Activated effector memory CD4-positive, alpha-beta T cell treated with Interleukin-2 at 50 U/mL for 16 hours (primary cell): ENCODE measurements around the gene NSRP1.
"Not testable (repeated sequence)": the region's sequence is repeated elsewhere in the genome, so short reads cannot be mapped to it uniquely, and the experiment has no call there.

Experiments used
- DNase-seq: peaks from one replicate; pipeline ENCODE4 v3.0.0-alpha.2; 2020

The NSRP1 gene

DNA sequence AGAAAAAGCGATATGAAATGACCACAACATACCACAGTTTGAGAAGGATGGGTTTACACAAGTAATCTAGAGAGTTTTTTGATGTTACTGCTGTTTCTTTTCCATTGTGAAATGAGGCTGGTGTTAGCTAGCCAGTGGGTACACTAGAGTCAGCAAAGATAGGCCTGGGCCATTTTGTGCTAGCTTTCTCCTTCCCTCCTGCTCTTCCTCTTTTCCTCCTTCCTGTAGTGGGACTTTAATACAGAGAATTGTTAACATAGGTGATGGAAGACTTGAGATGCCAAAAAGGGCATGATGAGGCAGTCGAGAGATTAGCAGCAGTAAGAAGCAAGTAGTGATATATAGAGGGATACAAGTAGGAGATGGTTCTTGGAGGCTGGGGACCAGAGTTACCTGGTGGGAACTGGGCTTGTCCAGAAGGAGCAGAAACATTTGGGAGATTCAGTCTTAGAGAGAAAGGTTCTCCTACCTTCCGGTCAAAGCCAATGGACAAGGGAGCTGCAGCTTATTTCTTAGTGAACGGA is 7.7 kb downstream of the NSRP1 start:
- DNase-seq = no peak

- DNase-seq = no peak
These were observed 13.5 kb downstream of the NSRP1 start for GRCh38 chr17:30130121-30130520.

DNA sequence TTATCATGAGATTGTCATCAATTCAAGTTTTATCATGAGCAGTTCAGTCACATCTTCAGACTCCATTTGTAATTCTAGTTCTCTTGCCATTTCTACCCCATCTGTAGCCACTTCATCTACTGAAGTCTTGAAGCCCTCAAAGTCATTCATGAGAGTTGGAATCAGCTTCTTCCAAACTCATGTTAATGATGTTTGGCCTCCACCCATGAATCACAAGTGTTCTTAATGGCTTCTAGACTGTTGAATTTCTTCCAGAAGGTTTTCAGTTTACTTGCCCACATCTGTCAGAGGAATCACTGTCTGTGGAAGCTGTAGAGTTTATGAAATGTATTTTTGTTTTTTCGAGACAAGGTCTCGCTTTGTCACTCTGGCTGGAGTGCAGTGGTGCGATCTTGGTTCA is 16.0 kb downstream of the NSRP1 start:
- DNase-seq = no peak

GRCh38 chr17:30133197-30133596 is 16.6 kb downstream of the NSRP1 start:
- DNase-seq = no peak

- DNase-seq = no peak
These were observed 17.9 kb downstream of the NSRP1 start for GRCh38 chr17:30134551-30134950.

- no peak for DNase-seq
These were observed 20.5 kb downstream of the NSRP1 start for GRCh38 chr17:30137158-30137557.

DNA sequence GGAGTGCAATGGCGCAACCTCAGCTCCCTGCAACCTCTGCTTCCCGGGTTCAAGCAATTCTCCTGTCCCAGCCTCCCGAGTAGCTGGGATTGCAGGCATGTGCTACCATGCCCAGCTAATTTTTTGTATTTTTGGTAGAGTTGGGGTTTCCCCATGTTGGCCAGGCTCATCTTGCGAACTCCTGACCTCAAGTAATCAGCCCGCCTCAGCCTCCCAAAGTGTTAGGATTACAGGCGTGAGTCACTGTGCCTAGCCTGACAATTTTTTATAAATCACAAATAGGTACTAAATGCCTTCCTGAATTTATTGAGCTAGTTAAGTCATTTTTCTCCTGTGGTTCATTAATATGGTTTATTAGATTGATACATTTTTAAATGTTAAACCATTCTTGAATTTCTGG is 31.2 kb downstream of the NSRP1 start:
- not testable (repeated sequence) for DNase-seq

GRCh38 chr17:30148376-30148775 is 31.8 kb downstream of the NSRP1 start:
- DNase-seq = no peak

- DNase-seq = no peak
These were observed 34.9 kb downstream of the NSRP1 start for GRCh38 chr17:30151471-30151870.

DNA sequence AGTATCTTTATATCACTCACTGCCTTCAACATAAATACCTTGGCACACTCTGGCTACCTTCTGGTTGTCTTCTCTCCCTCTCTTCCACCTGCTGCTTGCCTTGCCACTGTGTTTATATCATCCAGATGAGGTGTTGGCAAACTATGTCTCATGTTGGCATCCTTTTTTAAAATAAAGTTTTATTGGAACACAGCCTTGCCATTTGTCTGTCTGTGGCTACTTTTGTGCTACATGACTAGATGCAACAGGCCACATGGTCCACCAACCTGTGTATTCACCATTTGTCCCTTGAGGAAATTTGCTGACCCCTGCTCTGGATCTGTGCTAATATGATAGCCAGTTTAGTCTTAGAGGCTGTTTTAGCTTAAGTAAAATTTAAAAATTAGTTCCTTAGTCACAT is 36.8 kb downstream of the NSRP1 start:
- no peak for DNase-seq

GRCh38 chr17:30155389-30155788 is 38.8 kb downstream of the NSRP1 start:
- DNase-seq = no peak

- no peak for DNase-seq
These were observed 42.4 kb downstream of the NSRP1 start for GRCh38 chr17:30158896-30159625.

DNA sequence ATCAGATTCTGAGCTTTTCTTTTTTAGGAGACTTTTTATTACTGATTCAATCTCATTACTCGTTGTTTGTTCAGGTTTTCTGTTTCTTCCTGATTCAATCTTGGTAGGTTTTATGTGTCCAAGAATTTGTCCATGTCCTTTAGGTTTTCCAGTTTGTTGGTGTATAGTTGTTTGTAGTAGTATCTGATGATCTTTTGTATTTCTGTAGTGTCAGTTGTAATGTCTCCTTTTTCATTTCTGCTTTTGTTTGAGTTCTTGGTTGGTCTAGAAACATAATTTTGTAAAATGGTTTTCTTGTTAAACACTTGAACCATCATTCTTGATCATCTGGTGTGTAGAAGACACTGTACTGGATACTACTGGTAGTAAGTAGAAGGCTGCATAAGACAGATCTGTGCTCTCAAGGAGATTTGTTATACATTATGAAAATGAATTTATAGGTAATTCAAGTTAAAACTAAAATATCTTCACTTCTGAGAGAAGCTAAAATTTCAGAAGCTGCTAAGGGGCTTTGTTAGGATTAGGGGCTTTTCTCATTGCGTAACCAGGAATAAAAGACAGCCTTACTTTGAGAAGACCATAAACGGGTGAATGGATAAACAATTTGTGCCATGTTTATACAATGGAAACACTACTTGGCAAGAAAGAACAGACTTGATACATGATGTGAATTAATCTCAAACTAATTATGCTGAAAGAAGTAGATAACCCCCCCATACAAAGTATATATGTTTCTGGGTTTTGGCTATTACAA is 44.0 kb downstream of the NSRP1 start:
- DNase-seq = no peak

DNA sequence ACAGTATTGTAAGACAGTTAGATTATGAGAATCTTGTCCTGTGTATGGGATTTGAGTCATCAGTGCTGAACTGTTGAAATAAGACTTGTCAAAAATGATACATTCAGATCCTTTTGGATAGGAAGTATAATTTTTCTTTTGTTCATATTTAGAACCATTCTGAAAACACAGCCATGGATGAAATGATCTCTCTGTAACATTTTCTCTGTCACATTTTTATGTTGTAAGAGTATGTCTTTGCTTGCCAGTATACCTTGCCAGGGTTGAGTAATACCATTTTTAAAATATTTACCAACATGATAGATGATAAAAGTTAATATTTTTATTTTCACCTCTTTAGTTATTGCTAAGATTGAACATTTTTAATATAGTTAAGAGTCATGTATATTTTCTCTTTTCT is 45.0 kb downstream of the NSRP1 start:
- no peak for DNase-seq

GRCh38 chr17:30164531-30164930 is 47.9 kb downstream of the NSRP1 start:
- DNase-seq = no peak

DNA sequence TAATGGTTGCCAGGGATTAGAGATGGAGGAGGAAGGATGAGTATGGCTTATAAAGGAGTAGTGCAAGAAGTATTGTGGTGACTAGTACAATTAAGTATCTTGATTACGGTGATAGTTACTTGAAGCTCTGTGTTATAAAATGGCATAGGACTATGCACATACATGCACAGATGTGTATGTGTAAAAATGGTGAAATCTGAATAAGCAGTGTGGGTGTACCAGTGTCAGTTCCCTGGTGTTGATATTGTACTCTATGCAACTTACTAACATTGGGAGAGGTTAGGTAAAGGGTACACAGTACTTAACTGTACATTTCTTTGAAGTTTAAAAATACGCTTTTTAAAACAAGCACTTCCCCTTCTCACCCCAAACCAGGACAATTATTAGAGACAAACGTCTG is 48.5 kb downstream of the NSRP1 start:
- no peak for DNase-seq

- DNase-seq = no peak
These were observed 49.3 kb downstream of the NSRP1 start for GRCh38 chr17:30165960-30166359.

DNA sequence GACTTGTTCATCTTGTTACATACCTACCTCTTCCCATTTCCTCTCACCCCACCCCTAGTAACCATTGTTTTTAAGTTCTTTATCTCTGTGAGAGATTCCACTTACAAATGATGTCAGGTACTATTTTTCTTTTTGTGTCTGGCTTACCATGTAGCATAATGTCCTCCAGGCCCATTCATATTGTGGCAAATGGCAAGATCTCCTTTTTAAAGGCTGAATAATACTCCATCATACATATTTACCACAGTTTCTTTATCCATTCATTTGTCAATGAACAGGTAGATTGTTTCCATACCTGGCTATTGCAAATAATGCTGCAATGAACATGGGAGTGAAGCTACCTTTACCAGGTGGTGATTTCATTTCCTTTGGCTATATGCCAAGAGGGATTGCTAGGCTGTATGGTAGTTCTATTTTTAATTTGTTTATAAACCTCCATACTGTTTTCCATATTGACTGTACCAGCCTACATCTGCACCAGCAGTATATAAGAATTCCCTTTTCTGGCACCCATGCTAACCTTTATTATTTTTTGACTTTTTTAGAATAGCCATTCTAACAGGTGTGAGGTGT is 53.9 kb downstream of the NSRP1 start:
- DNase-seq = no peak

DNA sequence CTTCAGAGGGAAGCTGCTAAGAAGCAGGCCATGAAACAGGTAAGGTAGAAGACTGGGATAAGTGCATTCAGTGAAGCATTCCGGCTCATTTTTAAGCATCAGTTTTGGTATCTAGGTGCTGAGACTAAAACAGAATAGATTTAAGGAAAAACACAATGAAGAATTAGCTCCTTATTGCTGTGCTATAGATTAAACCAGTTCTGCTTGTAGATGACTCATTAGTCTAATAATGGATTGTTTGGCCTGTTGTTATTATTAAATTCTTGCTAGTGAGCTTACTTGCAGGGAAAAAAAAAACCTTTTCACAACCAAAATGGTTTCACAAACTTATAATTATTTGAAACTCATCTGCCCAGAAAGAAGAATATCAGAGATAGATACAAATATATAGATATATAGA is 55.9 kb downstream of the NSRP1 start:
- no peak for DNase-seq

DNA sequence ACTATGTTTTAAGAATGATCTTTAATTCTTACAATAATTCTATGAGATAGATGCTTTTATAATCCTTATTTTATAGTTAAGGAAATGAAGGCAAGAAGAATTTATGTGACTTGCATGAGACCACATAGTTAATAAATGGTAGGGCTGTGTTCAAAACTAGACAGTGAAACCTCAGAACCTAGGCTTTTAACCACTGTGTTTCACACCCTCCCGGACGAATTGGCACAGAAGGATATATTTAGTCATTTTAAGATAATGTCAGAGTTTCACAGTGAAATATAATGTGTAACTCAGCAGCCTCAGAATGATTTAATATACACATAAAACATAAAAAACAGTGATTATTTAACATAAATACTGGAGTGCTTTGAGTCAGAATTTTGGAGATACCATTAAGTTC is 57.0 kb downstream of the NSRP1 start:
- DNase-seq = no peak

DNA sequence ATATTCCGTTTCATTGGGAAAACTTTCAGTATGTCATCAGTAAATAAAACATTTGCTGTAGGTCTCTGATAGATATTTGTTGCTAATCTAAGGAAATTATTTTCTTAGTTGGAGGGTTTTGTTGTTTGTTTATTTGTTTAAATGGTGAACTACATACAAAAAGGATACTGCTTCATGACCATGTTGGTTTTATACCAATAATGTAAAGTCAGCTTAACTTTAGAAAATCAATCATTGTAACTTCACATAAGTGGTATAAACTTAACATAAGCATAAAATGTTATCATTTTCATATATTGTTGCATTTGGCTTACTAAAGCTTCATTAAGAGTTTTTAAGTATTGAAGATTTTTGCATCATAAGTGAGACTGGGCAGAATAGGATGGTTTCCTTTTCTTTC is 57.9 kb downstream of the NSRP1 start:
- no peak for DNase-seq

GRCh38 chr17:30176855-30177254 is 60.2 kb downstream of the NSRP1 start:
- no peak for DNase-seq

- DNase-seq = no peak
These were observed 70.1 kb downstream of the NSRP1 start for GRCh38 chr17:30186761-30187160.

DNA sequence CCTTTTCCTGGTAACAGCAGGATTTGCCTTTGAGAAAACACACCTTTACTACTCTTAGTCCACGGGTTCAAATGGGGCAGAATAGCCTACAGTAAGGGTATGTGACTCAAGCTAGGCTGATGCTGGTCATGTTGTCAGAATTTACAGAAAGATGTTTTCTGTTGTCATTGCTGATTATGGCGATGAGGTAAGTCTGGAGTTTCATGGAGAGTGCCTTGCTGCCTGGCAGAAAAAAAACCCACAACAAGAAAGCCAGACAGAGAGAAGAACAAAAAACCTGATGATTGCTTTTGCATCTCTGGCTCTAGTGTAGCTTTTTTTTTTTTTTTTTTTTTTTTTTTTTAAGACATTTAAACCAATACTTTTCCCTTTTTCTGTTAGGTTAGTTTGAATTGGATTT is 71.0 kb downstream of the NSRP1 start:
- DNase-seq = no peak
